Endothelial cell of umbilical vein (primary cell): Measurements from ENCODE around the gene CFAP73. TPM values are rescaled to one million over a fixed set of nuclear protein-coding genes. Genes with fewer than 3 reads are reported as not detected.

Experiments
- BruUV-seq: library from RNA; stranded (reverse); fragments of 400-500 nt; replicated peaks from 2 replicates; lab custom pipeline; 2021; lab: Mats Ljungman, UMichigan
- CTCF ChIA-PET: fragments of 300-600, 350-600 bp; sonication (Branson Sonifier 250); formaldehyde crosslinking; loops from one replicate; lab custom pipeline; 2021; ENCODE audit warnings: antibody characterized with exemption, inconsistent platforms; lab: Charles Lee
- POLR2A ChIA-PET: fragments of 300-600, 350-600 bp; sonication (Branson Sonifier 250); formaldehyde crosslinking; loops from one replicate; lab custom pipeline; 2021; ENCODE audit warnings: antibody characterized with exemption, inconsistent platforms; lab: Charles Lee
- DNase-seq: peaks from one replicate; pipeline ENCODE4 v3.0.0-alpha.2; 2011; ENCODE audit warnings: low read depth, low spot score
- FAIRE-seq: peaks from 2 replicates; lab custom pipeline; 2011; peaks lifted over from hg19 to GRCh38; lab: Jason Lieb, UNC
- H2AFZ ChIP-seq: 2 replicates; pipeline ENCODE4 v1.6.0; 2012; ENCODE audit warnings: low read depth, low read length, control low read depth, inconsistent platforms
- H3K27ac ChIP-seq: 2 replicates; pipeline ENCODE4 v1.5.1; 2011; ENCODE audit warnings: low read depth, mild to moderate bottlenecking, control low read depth, low read length, moderate library complexity; ENCODE audit not compliant: insufficient read depth
- H3K27me3 ChIP-seq, 2 experiments: 2 replicates each; pipeline versions ENCODE4 v1.6.0 to v1.6.1; 2011; ENCODE audit warnings: low read length in 2 of 2, mixed read lengths in 1 of 2; ENCODE audit not compliant: control insufficient read depth in 2 of 2, insufficient read depth in 2 of 2
- H3K36me3 ChIP-seq, 2 experiments: 2 replicates in 1 of 2; 3 replicates in 1 of 2; pipeline ENCODE4 v1.5.1; 2011; ENCODE audit warnings: low read length in 2 of 2, mild to moderate bottlenecking in 1 of 2, moderate library complexity in 1 of 2; ENCODE audit not compliant: control insufficient read depth in 2 of 2, insufficient read depth in 2 of 2; ENCODE audit errors: extremely low read depth in 1 of 2
- H3K4me1 ChIP-seq: 3 replicates; pipeline ENCODE4 v1.5.1; 2011; ENCODE audit warnings: mild to moderate bottlenecking, low read length; ENCODE audit not compliant: control insufficient read depth, insufficient read depth; ENCODE audit errors: extremely low read depth
- H3K4me2 ChIP-seq: 2 replicates; pipeline ENCODE4 v1.6.1; 2011; ENCODE audit warnings: low read length, control low read depth, mixed read lengths; ENCODE audit not compliant: insufficient read depth
- H3K4me3 ChIP-seq, 3 experiments: fragments of 200-600 bp in 1 of 3; sonication (generic), shearing (Covaris generic) in 1 of 3; replicated peaks in 1 of 3; 2 replicates each; pipeline ENCODE4 v1.5.1; 2011 to 2016; ENCODE audit warnings: control low read depth in 3 of 3, low read length in 3 of 3, mild to moderate bottlenecking in 2 of 3, inconsistent platforms in 1 of 3, low read depth in 1 of 3, moderate library complexity in 1 of 3; ENCODE audit not compliant: insufficient read depth in 1 of 3
- H3K79me2 ChIP-seq: 2 replicates; pipeline ENCODE4 v1.6.0; 2012; ENCODE audit warnings: low read length, inconsistent platforms; ENCODE audit not compliant: control insufficient read depth, insufficient read depth
- H3K9ac ChIP-seq: replicated peaks from 2 replicates; pipeline ENCODE3; 2011; ENCODE audit warnings: low read length, control low read depth; ENCODE audit not compliant: insufficient read depth; ENCODE audit errors: extremely low read depth
- H3K9me1 ChIP-seq: replicated peaks from 3 replicates; pipeline ENCODE4 v1.6.0; 2011; ENCODE audit warnings: mild to moderate bottlenecking, low read length; ENCODE audit not compliant: control insufficient read depth, insufficient read depth; ENCODE audit errors: extremely low read depth
- H3K9me3 ChIP-seq: replicated peaks from 2 replicates; pipeline ENCODE4 v1.5.1; 2012; ENCODE audit warnings: low read length, inconsistent platforms; ENCODE audit not compliant: control insufficient read depth, insufficient read depth
- H4K20me1 ChIP-seq: replicated peaks from 2 replicates; pipeline ENCODE3; 2011; ENCODE audit warnings: mild to moderate bottlenecking, low read length; ENCODE audit not compliant: control insufficient read depth, insufficient read depth; ENCODE audit errors: extremely low read depth
- EZH2 ChIP-seq: IDR thresholded peaks from 2 replicates; pipeline ENCODE4 v1.6.1; 2012; ENCODE audit warnings: borderline replicate concordance, low read depth, mild to moderate bottlenecking, moderate library complexity, low read length, inconsistent platforms; ENCODE audit not compliant: severe bottlenecking
- FOS ChIP-seq: IDR thresholded peaks from 2 replicates; pipeline ENCODE4 v1.6.1; 2011; ENCODE audit warnings: mild to moderate bottlenecking, low read length, moderate library complexity, borderline replicate concordance; ENCODE audit not compliant: insufficient read depth
- GATA2 ChIP-seq: IDR thresholded peaks from 2 replicates; pipeline ENCODE4 v1.7.0; 2011; ENCODE audit warnings: low read depth, mild to moderate bottlenecking, moderate library complexity, mixed read lengths, low read length; ENCODE audit not compliant: insufficient read length, insufficient read depth
- JUN ChIP-seq: IDR thresholded peaks from 2 replicates; pipeline ENCODE4 v1.6.1; 2011; ENCODE audit warnings: borderline replicate concordance, low read depth; ENCODE audit not compliant: insufficient read length, insufficient read depth
- MAX ChIP-seq: IDR thresholded peaks from 2 replicates; pipeline ENCODE4 v1.6.1; 2011; ENCODE audit not compliant: insufficient read depth, insufficient read length
- MYC ChIP-seq: IDR thresholded peaks from one replicate; pipeline ENCODE4 v1.6.1; 2011; ENCODE audit warnings: mild to moderate bottlenecking, low read depth, low read length
- POLR2A ChIP-seq: IDR thresholded peaks from 2 replicates; pipeline ENCODE4 v1.6.1; 2012; ENCODE audit warnings: low read depth, mild to moderate bottlenecking, control low read depth, low read length
- POLR2AphosphoS5 ChIP-seq: IDR thresholded peaks from 2 replicates; pipeline ENCODE4 v1.6.1; 2012; ENCODE audit warnings: low read depth, mild to moderate bottlenecking, control low read depth, low read length, moderate library complexity; ENCODE audit not compliant: insufficient read depth
- dilution Hi-C: fragments of 300-500 bp; cut with MboI; formaldehyde crosslinking; loops from one replicate; pipeline ENCODE4 v1.15.0; 2019; ENCODE audit warnings: low sequenced_read_pairs; ENCODE audit not compliant: extremely low pct_ligation_motif_present
- intact Hi-C: fragments of 100-400 bp; cut with micrococcal nuclease; formaldehyde crosslinking; loops from one replicate; pipeline ENCODE4 v1.10.0; 2022
- polyA plus RNA-seq, 4 experiments: library from polyadenylated mRNA; depleted of rRNA in 3 of 4; stranded (reverse) in 3 of 4; unstranded in 1 of 4; fragments of >200 nt; gene quantifications; 2 replicates each; pipeline versions ENCODE4 v1.2.1 to v1.2.3, GENCODE V29; 2011 to 2012; ENCODE audit warnings: missing spikeins in 1 of 4
- total RNA-seq: library from RNA; stranded (reverse); gene quantifications from 2 replicates; pipeline ENCODE4 v1.2.3, GENCODE V29; 2021
- TF ChIP-seq, protein P1 (sequence below), 2 donors: IDR thresholded peaks; 1 replicate in 1 of 2; 2 replicates in 1 of 2; pipeline ENCODE4 v1.5.1; 2011; ENCODE audit warnings: low read length in 2 of 2, mild to moderate bottlenecking in 2 of 2, moderate library complexity in 2 of 2, control low read depth in 1 of 2, inconsistent platforms in 1 of 2, low read depth in 1 of 2; ENCODE audit not compliant: insufficient read depth in 1 of 2; ENCODE audit errors: extremely low read depth in 1 of 2

CFAP73 gene
- total and polyA plus RNA-seq, 2 donors (not counting 3 experiments of a cell fraction or from before 2014, with no cell fraction given): not detected

DNA sequence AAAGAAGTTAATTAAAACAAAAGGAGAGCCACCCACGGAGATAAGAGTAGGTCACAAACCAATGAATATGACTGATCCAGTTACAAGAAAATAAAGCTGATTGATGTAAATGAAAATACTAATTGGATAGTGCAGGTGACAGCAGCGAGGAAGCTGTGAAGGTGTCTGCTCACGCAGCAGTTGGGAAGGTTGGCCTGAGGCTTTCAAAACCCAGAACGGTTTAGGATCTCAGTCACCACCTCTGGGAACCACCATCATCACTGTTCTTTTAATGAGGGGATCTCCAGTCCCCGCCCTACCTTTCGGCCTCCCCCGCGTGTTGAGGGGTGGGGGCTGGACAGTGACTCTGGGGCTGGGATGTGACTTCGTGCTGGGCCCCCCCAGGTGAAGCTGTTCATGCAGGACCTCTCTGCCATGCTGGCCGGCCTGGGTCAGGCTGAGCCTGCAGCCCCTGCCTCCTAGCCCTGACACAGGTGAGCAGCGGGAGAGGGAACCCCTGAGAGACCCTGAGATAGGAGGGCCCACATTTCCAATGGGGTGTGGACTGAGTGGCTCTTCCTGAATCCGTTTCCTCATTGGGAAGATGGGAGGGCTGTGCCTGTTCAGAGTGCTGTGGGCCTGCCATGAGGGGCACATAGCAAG lies 7.8 kb downstream of the CFAP73 start:
- Histone ChIP-seq H3K36me3 (peaks cover 7 to 29% of the 10 kb centered on the region in 2 experiments), H3K4me2 (no peak overlapping the region), H3K27me3 (peaks cover 8 to 13% of the 10 kb centered on the region in 2 experiments), H3K4me1 (no peaks in the 10 kb centered on the region), H2AFZ (no peak overlapping the region), H3K9me3 (no peaks in the 10 kb centered on the region), H3K27ac (no peak overlapping the region), H3K9me1 (no peaks in the 10 kb centered on the region), H3K4me3 (no peak overlapping the region), H4K20me1 (no peaks in the 10 kb centered on the region), H3K9ac (no peak overlapping the region), H3K79me2 (no peaks in the 10 kb centered on the region)
- no TSS peak for BruUV-seq
- TF ChIP-seq FOS (no peak), POLR2AphosphoS5 (no peak), POLR2A (no peak), JUN (no peak), MYC (no peak), GATA2 (no peak), MAX (no peak), EZH2 (no peak)
- TF ChIP-seq, protein P1, sequence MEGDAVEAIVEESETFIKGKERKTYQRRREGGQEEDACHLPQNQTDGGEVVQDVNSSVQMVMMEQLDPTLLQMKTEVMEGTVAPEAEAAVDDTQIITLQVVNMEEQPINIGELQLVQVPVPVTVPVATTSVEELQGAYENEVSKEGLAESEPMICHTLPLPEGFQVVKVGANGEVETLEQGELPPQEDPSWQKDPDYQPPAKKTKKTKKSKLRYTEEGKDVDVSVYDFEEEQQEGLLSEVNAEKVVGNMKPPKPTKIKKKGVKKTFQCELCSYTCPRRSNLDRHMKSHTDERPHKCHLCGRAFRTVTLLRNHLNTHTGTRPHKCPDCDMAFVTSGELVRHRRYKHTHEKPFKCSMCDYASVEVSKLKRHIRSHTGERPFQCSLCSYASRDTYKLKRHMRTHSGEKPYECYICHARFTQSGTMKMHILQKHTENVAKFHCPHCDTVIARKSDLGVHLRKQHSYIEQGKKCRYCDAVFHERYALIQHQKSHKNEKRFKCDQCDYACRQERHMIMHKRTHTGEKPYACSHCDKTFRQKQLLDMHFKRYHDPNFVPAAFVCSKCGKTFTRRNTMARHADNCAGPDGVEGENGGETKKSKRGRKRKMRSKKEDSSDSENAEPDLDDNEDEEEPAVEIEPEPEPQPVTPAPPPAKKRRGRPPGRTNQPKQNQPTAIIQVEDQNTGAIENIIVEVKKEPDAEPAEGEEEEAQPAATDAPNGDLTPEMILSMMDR (IDR thresholded peaks at IDR 0.05; ENCODE audit: extremely low read depth in 1 of 2, insufficient read depth in 1 of 2, low read depth in 1 of 2, low read length in 2 of 2): no peak
- ChIA-PET POLR2A (interaction anchor here (0.6 kb wide), 1 partner anchor 153 kb away, joined by 3 read pairs; no protein-coding TSS in a partner anchor), CTCF (interaction anchor here (2.1 kb wide), 1 partner anchor 164 kb away, joined by 6 read pairs; no protein-coding TSS in a partner anchor)
- no peak for DNase-seq
- dilution Hi-C loops: no loop called here
- intact Hi-C loops: no loop called here
- FAIRE-seq: no peak
